Right renal pelvis (tissue), 4 donors: ENCODE data around the gene OR9K2. TPM values are rescaled to one million over a fixed set of nuclear protein-coding genes. Genes with fewer than 3 reads are reported as not detected.
"Not testable (repeated sequence)": the region's sequence is repeated elsewhere in the genome, so short reads cannot be mapped to it uniquely, and the experiment has no call there.

Source experiments
- DNase-seq, 4 donors: peaks; one replicate each; pipeline ENCODE4 v3.0.0-alpha.2; 2013; ENCODE audit warnings: low read depth in 4 of 4, low spot score in 3 of 4, missing footprints in 1 of 4
- polyA plus RNA-seq, 4 donors: library from polyadenylated mRNA; unstranded; fragments of 120-200 nt; gene quantifications; one replicate each; pipeline ENCODE4 v1.2.1, GENCODE V29; 2013; ENCODE audit not compliant: insufficient read length in 4 of 4

OR9K2 gene, protein sequence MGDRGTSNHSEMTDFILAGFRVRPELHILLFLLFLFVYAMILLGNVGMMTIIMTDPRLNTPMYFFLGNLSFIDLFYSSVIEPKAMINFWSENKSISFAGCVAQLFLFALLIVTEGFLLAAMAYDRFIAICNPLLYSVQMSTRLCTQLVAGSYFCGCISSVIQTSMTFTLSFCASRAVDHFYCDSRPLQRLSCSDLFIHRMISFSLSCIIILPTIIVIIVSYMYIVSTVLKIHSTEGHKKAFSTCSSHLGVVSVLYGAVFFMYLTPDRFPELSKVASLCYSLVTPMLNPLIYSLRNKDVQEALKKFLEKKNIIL
- polyA plus RNA-seq, result not detected

GRCh38 chr12:55126106-55126505 lies at the start of gene OR9K2:
OR9K2 (plus strand) TSS chr12:55126406; CDS start chr12:55129835, 3,429 bp downstream.
- no peak for DNase-seq

GRCh38 chr12:55092579-55092978 lies 33.6 kb upstream of the OR9K2 start:
- DNase-seq, result no peak

DNA sequence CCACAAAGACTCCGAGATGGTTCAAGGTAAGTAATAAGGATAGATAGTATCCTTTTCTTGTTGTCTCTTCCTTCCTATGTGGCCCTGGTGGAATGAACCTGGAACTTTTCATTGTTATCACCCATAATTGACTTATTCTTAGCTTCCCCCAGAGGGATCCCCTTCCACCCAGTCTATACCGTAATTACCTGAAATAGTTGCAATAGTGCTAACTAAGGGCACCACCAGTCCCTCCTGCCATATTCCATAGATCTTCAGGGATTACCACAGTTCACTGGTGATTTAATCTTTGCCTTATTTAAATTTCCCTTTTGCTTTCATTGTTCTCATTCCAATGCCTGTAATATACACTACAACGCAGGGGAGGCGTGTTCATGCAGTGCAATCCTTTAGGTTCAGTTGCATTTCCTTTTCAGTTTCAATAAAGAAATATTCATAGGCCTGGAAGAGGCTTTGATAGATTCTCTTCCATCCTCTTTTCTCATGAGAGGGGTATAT lies 13.8 kb upstream of the OR9K2 start:
- no peak for DNase-seq

- no peak for DNase-seq
Measured at GRCh38 chr12:55116152-55116551, 10.1 kb upstream of the OR9K2 start.

GRCh38 chr12:55132816-55133215 lies 6.6 kb downstream of the OR9K2 start:
- no peak for DNase-seq

GRCh38 chr12:55142669-55143565 lies 16.7 kb downstream of the OR9K2 start:
- peak; percentile 15 to 47 (median 32) for DNase-seq

- DNase-seq, result no peak
Measured at GRCh38 chr12:55143566-55143870, 17.3 kb downstream of the OR9K2 start.

DNA sequence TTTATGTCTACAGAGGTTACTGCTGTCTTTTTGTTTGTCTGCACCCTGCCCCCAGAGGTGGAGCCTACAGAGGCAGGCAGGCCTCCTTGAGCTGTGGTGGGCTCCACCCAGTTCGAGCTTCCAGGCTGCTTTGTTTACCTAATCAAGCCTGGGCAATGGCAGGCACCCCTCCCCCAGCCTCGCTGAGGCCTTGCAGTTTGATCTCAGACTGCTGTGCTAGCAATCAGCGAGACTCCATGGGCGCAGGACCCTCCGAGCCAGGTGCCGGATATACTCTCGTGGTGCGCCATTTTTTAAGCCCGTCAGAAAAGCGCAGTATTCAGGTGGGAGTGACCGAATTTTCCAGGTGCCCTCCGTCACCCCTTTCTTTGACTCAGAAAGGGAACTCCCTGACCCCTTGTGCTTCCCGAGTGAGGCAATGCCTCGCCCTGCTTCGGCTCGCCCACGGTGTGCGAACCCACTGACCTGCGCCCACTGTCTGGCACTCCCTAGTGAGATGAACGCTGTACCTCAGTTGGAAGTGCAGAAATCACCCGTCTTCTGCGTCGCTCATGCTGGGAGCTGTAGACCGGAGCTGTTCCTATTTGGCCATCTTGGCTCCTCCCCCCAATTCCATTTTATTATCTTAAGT lies 40.9 kb downstream of the OR9K2 start:
- DNase-seq, result not testable (repeated sequence)

GRCh38 chr12:55171445-55171844 lies 45.2 kb downstream of the OR9K2 start:
- DNase-seq, result no peak

DNA sequence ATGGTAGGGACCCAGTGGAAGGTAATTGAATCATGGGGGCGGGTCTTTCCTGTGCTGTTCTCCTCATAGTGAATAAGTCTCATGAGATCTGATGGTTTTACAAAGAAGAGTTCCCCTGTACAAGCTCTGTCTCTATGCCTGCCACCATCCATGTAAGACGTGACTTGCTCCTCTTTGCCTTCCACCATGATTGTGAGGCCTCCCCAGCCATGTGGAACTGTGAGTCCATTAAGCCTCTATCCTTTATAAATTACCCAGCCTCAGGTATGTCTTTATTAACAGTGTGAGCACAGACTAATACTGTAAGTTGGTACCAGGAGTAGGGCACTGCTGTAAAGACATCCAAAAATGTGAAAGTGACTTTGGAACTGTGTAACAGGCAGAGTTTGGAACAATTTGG lies 45.6 kb downstream of the OR9K2 start:
- DNase-seq, result not testable (repeated sequence)

DNA sequence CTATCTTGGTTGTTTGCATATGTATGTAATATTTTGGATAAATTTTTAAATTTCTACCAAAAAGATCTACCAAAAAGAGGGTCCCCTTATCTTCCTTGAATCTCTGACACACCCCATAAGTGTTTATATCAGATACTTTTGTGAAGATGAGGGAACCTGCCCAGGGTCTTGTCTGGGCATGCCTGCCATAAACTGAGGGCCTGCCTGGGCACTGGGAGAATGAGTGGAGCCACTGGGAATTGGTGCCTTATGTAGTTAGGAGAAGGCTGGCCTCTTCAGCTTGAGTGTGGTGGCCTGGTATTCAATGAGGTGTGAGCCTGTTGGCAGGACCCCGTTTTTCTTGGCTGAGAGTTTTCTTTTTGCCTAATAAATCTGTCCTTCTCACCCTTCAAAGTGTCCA lies 46.5 kb downstream of the OR9K2 start:
- no peak for DNase-seq

DNA sequence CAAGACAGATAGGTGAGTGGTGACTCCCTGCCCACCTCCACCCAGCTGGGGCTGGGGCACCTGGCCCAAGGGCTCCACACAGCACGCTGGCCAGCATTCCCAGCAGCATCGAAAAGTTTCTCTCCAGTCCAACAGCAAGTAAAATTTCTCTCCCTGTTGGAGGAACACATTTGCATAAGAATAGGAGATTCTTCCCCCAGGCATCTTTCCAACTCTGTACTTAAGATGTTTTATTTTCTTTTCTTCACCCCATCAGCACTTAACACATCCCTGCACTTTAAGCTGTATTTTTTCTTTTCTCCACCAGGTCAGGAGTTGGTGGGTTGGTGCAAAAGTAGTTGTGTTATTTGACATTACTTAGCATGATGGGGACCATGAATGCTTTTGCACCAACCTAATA lies 47.2 kb downstream of the OR9K2 start:
- DNase-seq, result no peak

Other genes starting within 250 kb of the OR9K2 start
- 1 to 10 TPM in 1 of 4 donors, under 1 TPM in 3; 0.18 to 1.1 (median 0.30) TPM for gene TESPA1, start 141.6 kb upstream of the OR9K2 start, polyA plus RNA-seq
- not detected for gene NEUROD4, start 106.4 kb upstream of the OR9K2 start, polyA plus RNA-seq
- gene OR10A7, start 94.6 kb downstream of the OR9K2 start, polyA plus RNA-seq, result not detected
- not detected for gene OR6C74, start 118.2 kb downstream of the OR9K2 start, polyA plus RNA-seq
- gene OR6C6, start 170.2 kb downstream of the OR9K2 start, polyA plus RNA-seq, result under 1 TPM in 1 of 4 donors, not detected in 3; 0.04 TPM
- gene OR6C1, start 187.9 kb downstream of the OR9K2 start, polyA plus RNA-seq, result not detected
- gene OR6C3, start 204.3 kb downstream of the OR9K2 start, polyA plus RNA-seq, result not detected
- gene OR6C75, start 236.6 kb downstream of the OR9K2 start, polyA plus RNA-seq, result under 1 TPM in 1 of 4 donors, not detected in 3; 0.03 TPM